ENCODE results near the gene RUVBL2.
A peak's percentile ranks its signal among the peaks of the same experiment; 100 is the strongest.

The RUVBL2 gene

GRCh38 chr19:48964205-48965039 is 29.3 kb upstream of the RUVBL2 start:
- no peak for DNase-seq (ENCODE audit: low read depth in 2 of 2)

GRCh38 chr19:48965040-48965805 is 28.5 kb upstream of the RUVBL2 start, which contains the start of gene FTL:
Gene FTL, plus strand, starts transcription at chr19:48965309. Its CDS starts 199 bp downstream, at chr19:48965508.
- DNase-seq (ENCODE audit: low read depth in 2 of 2), result peak; percentile 73 to 78

- peak; percentile 77 to 78 for DNase-seq (ENCODE audit: low read depth in 2 of 2)
Observed at GRCh38 chr19:48965806-48966540, 27.7 kb upstream of the RUVBL2 start.

- no peak for DNase-seq (ENCODE audit: low read depth in 2 of 2)
Observed at GRCh38 chr19:48966541-48967345, 26.9 kb upstream of the RUVBL2 start.

GRCh38 chr19:48967346-48968178 is 26.1 kb upstream of the RUVBL2 start:
- DNase-seq (ENCODE audit: low read depth in 2 of 2), result no peak

GRCh38 chr19:48968179-48968661 is 25.5 kb upstream of the RUVBL2 start:
- DNase-seq (ENCODE audit: low read depth in 2 of 2), result no peak

- no peak for DNase-seq (ENCODE audit: low read depth in 2 of 2)
Observed at GRCh38 chr19:48968813-48969218, 24.9 kb upstream of the RUVBL2 start.

- DNase-seq (ENCODE audit: low read depth in 2 of 2), result no peak
Observed at GRCh38 chr19:48969276-48970138, 24.2 kb upstream of the RUVBL2 start.

GRCh38 chr19:48970139-48970766 is 23.4 kb upstream of the RUVBL2 start:
- no peak for DNase-seq (ENCODE audit: low read depth in 2 of 2)

- DNase-seq (ENCODE audit: low read depth in 2 of 2), result peak; percentile 70 to 71
Observed at GRCh38 chr19:48970923-48971395, 22.7 kb upstream of the RUVBL2 start.

- no peak for DNase-seq (ENCODE audit: low read depth in 2 of 2)
Observed at GRCh38 chr19:48975947-48976847, 17.5 kb upstream of the RUVBL2 start.

- DNase-seq (ENCODE audit: low read depth in 2 of 2), result no peak
Observed at GRCh38 chr19:48977061-48977460, 16.6 kb upstream of the RUVBL2 start.

- no peak for DNase-seq (ENCODE audit: low read depth in 2 of 2)
Observed at GRCh38 chr19:48982280-48982679, 11.4 kb upstream of the RUVBL2 start.

- no peak for DNase-seq (ENCODE audit: low read depth in 2 of 2)
Observed at GRCh38 chr19:48985711-48986110, 8.0 kb upstream of the RUVBL2 start.

GRCh38 chr19:48986211-48986610 is 7.5 kb upstream of the RUVBL2 start:
- no peak for DNase-seq (ENCODE audit: low read depth in 2 of 2)

GRCh38 chr19:48987323-48987722 is 6.4 kb upstream of the RUVBL2 start:
- no peak for DNase-seq (ENCODE audit: low read depth in 2 of 2)

GRCh38 chr19:48988286-48988685 is 5.4 kb upstream of the RUVBL2 start:
- DNase-seq (ENCODE audit: low read depth in 2 of 2), result no peak

GRCh38 chr19:48988860-48989259 is 4.8 kb upstream of the RUVBL2 start:
- DNase-seq (ENCODE audit: low read depth in 2 of 2), result no peak
